GM06990 (cell line): ENCODE data around the gene TNFAIP1.
"Not testable (repeated sequence)": the region's sequence is repeated elsewhere in the genome, so short reads cannot be mapped to it uniquely, and the experiment has no call there.

Experiments used
- DNase-seq: peaks from one replicate; pipeline ENCODE4 v3.0.0-alpha.2; 2011; ENCODE audit not compliant: insufficient read length; ENCODE audit errors: extremely low read depth
- H3K27me3 ChIP-seq: replicated peaks from 2 replicates; pipeline ENCODE4 v1.6.0; 2011; ENCODE audit warnings: low read length; ENCODE audit not compliant: control insufficient read depth, insufficient read depth
- H3K36me3 ChIP-seq: 2 replicates; pipeline ENCODE4 v1.5.1; 2011; ENCODE audit warnings: low read length; ENCODE audit not compliant: control insufficient read depth, insufficient read depth
- H3K4me3 ChIP-seq: replicated peaks from 2 replicates; pipeline ENCODE4 v1.5.1; 2011; ENCODE audit warnings: low read depth, mild to moderate bottlenecking, control low read depth, low read length
- TF ChIP-seq, protein P1 (sequence below): IDR thresholded peaks from 2 replicates; pipeline ENCODE4 v1.5.1; 2011; ENCODE audit warnings: low read length, control low read depth, mild to moderate bottlenecking, inconsistent platforms; ENCODE audit not compliant: insufficient read depth, poor library complexity, severe bottlenecking

Gene TNFAIP1

GRCh38 chr17:28334666-28335200 lies 828 bp upstream of the TNFAIP1 start:
- H3K4me3 ChIP-seq = peak overlapping the region; percentile 71
- peaks cover 8% of the 10 kb centered on the region for H3K36me3 ChIP-seq
- DNase-seq = no peak
- no peaks in the 10 kb centered on the region for H3K27me3 ChIP-seq
- TF ChIP-seq, protein P1, sequence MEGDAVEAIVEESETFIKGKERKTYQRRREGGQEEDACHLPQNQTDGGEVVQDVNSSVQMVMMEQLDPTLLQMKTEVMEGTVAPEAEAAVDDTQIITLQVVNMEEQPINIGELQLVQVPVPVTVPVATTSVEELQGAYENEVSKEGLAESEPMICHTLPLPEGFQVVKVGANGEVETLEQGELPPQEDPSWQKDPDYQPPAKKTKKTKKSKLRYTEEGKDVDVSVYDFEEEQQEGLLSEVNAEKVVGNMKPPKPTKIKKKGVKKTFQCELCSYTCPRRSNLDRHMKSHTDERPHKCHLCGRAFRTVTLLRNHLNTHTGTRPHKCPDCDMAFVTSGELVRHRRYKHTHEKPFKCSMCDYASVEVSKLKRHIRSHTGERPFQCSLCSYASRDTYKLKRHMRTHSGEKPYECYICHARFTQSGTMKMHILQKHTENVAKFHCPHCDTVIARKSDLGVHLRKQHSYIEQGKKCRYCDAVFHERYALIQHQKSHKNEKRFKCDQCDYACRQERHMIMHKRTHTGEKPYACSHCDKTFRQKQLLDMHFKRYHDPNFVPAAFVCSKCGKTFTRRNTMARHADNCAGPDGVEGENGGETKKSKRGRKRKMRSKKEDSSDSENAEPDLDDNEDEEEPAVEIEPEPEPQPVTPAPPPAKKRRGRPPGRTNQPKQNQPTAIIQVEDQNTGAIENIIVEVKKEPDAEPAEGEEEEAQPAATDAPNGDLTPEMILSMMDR = no peak

GRCh38 chr17:28335959-28336871 lies 654 bp downstream of the TNFAIP1 start:
- H3K27me3 ChIP-seq = no peaks in the 10 kb centered on the region
- H3K36me3 ChIP-seq = peaks cover 11% of the 10 kb centered on the region
- TF ChIP-seq, protein P1 = no peak
- peak overlapping the region; percentile 92 for H3K4me3 ChIP-seq
- DNase-seq = no peak

- Histone ChIP-seq H3K27me3 (no peaks in the 10 kb centered on the region), H3K36me3 (peaks cover 26% of the 10 kb centered on the region), H3K4me3 (no peak overlapping the region)
- DNase-seq = no peak
- TF ChIP-seq, protein P1 = no peak
Measured at GRCh38 chr17:28338056-28338768, 2.7 kb downstream of the TNFAIP1 start.

- not testable (repeated sequence) for DNase-seq, H3K27me3 ChIP-seq, H3K4me3 ChIP-seq
- H3K36me3 ChIP-seq = peaks cover 28% of the 10 kb centered on the region
Measured at GRCh38 chr17:28338769-28339212, 3.2 kb downstream of the TNFAIP1 start.

- Histone ChIP-seq H3K4me3 (no peak overlapping the region), H3K27me3 (no peaks in the 10 kb centered on the region), H3K36me3 (peaks cover 31% of the 10 kb centered on the region)
- no peak for DNase-seq
- TF ChIP-seq, protein P1 = no peak
Measured at GRCh38 chr17:28339431-28339830, 3.9 kb downstream of the TNFAIP1 start.

GRCh38 chr17:28340374-28340773 lies 4.8 kb downstream of the TNFAIP1 start:
- Histone ChIP-seq H3K36me3 (peaks cover 36% of the 10 kb centered on the region), H3K4me3 (no peak overlapping the region)
- TF ChIP-seq, protein P1 = no peak

More at GRCh38 chr17:28340374-28340773, 4.8 kb downstream of the TNFAIP1 start:
- no peaks in the 10 kb centered on the region for H3K27me3 ChIP-seq
- no peak for DNase-seq
